Tibial nerve (tissue), 4 donors: ENCODE measurements around the gene CDC25B. TPM values are rescaled to one million over a fixed set of nuclear protein-coding genes. Genes with fewer than 3 reads are reported as not detected.
A peak's percentile ranks its signal among the peaks of the same experiment; 100 is the strongest.

Source experiments
- DNase-seq, 2 donors: peaks; one replicate each; pipeline ENCODE4 v3.0.0-alpha.2; 2019; ENCODE audit warnings: low spot score in 2 of 2
- H3K27ac ChIP-seq, 4 donors: fragments of 200-600 bp; sonication (generic) in 3 of 4; one replicate each; pipeline ENCODE4 v1.5.1; 2017 to 2019; ENCODE audit warnings: mild to moderate bottlenecking in 1 of 4
- H3K27me3 ChIP-seq, 2 donors: fragments of 200-600 bp; sonication (generic) in 1 of 2; one replicate each; pipeline versions ENCODE4 v1.5.1 to v1.6.0; 2017 to 2019
- H3K36me3 ChIP-seq, 3 donors: fragments of 200-600 bp; sonication (generic); one replicate each; pipeline ENCODE4 v1.5.1; 2018 to 2019
- H3K4me1 ChIP-seq, 4 donors: fragments of 200-600 bp; sonication (generic) in 3 of 4; one replicate each; pipeline ENCODE4 v1.5.1; 2017 to 2019
- H3K4me3 ChIP-seq, 4 donors: fragments of 200-600 bp; sonication (generic) in 3 of 4; one replicate each; pipeline ENCODE4 v1.5.1; 2017 to 2019; ENCODE audit warnings: mild to moderate bottlenecking in 1 of 4, moderate library complexity in 1 of 4
- H3K9me3 ChIP-seq, 4 donors: fragments of 200-600 bp; sonication (generic) in 3 of 4; one replicate each; pipeline ENCODE4 v1.5.1; 2017 to 2019
- EP300 ChIP-seq, 2 donors: sonication (generic); formaldehyde crosslinking; IDR thresholded peaks; one replicate each; pipeline ENCODE4 v1.6.1; 2017; ENCODE audit warnings: antibody characterized with exemption in 2 of 2, mild to moderate bottlenecking in 1 of 2
- POLR2A ChIP-seq, 2 donors: fragments of 450-650 bp; IDR thresholded peaks; one replicate each; pipeline ENCODE4 v1.6.1; 2017; ENCODE audit warnings: antibody characterized with exemption in 2 of 2, mild to moderate bottlenecking in 2 of 2, moderate library complexity in 2 of 2
- WGBS, 2 donors: methylation state at CpG; one replicate each; pipeline ENCODE4 v1.1.5; 2018; 5-methylcytosine and 5-hydroxymethylcytosine counted together
- total RNA-seq, 4 donors: library from RNA; depleted of rRNA; stranded (reverse); fragments of >200 nt; gene quantifications; one replicate each; pipeline ENCODE4 v1.1.0, GENCODE V29; 2016
- TF ChIP-seq, protein P1 (sequence below), 5 experiments: fragments of 200-600 bp in 3 of 5; fragments of 450-650 bp in 2 of 5; sonication (generic) in 3 of 5; IDR thresholded peaks; one replicate each; pipeline ENCODE4 v1.5.1; 2016 to 2019; ENCODE audit warnings: antibody characterized with exemption in 5 of 5, mild to moderate bottlenecking in 3 of 5, moderate library complexity in 2 of 5

The CDC25B gene
- total RNA-seq, 4 donors from 2014 or later, result 33.0 to 65.4 (median 43.9) TPM

DNA sequence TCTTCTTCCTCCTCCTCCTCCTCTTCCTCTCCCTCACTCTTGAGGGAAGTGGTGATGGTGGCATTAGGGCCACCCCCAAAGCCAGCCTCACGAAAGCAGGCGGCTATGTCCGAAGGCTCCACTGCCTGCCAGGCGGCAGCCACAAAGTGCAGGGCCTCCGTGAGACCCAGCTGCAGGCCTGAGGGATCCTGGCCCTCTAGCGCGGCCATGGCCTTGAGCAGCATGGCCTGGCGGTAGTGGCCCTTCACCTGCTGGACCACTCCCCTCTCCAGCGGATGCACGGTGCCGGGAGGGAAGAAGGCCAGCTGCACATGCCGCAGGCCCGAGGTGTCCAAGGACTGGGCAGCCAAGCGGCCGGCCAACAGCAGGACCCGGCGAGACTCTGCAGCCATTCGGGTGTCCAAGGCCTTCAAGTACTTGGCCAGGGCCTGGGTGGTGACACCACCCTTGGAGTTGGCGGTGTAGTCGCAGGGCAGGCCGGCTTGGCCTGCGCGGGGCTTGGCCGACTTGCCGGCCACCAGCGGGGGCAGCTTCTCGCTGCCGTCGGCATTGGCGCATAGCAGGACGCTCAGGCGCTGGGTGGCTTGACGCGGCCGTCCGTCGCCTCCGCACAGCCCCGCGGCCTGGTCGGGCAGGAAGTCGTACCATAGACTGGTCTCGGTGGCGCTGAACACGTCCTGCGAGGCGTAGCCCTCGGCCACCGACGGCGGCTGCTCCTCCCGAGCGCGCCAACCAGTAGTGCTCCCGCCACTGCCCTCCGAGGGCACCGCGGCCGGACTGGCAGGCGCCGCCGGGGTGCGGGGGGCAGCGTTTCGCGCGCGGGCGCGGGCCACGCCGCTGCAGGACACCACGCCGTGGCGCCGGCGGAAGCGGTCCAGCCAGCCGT lies 10.6 kb upstream of the CDC25B start:
- peak overlapping the region; percentile 53 to 71 (median 62) for H3K4me3 ChIP-seq
- TF ChIP-seq EP300 (IDR thresholded peaks at IDR 0.05) (no peak), POLR2A (IDR thresholded peaks at IDR 0.05) (no peak)
- TF ChIP-seq, protein P1, sequence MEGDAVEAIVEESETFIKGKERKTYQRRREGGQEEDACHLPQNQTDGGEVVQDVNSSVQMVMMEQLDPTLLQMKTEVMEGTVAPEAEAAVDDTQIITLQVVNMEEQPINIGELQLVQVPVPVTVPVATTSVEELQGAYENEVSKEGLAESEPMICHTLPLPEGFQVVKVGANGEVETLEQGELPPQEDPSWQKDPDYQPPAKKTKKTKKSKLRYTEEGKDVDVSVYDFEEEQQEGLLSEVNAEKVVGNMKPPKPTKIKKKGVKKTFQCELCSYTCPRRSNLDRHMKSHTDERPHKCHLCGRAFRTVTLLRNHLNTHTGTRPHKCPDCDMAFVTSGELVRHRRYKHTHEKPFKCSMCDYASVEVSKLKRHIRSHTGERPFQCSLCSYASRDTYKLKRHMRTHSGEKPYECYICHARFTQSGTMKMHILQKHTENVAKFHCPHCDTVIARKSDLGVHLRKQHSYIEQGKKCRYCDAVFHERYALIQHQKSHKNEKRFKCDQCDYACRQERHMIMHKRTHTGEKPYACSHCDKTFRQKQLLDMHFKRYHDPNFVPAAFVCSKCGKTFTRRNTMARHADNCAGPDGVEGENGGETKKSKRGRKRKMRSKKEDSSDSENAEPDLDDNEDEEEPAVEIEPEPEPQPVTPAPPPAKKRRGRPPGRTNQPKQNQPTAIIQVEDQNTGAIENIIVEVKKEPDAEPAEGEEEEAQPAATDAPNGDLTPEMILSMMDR (IDR thresholded peaks at IDR 0.05), result no peak
- H3K27me3 ChIP-seq, result no peaks in the 10 kb centered on the region
- H3K36me3 ChIP-seq, result peaks cover 0 to 22% (median 0%) of the 10 kb centered on the region in 3 donors
- H3K9me3 ChIP-seq, result no peaks in the 10 kb centered on the region
- H3K27ac ChIP-seq, result peak overlapping the region; percentile 68 to 87 (median 82)
- DNase-seq, result no peak
- 36 to 74% methylated on average over 10 to 11 of the region's 79 CpGs for WGBS, 2 donors
- peaks cover 0 to 72% (median 30%) of the 10 kb centered on the region in 4 donors for H3K4me1 ChIP-seq

DNA sequence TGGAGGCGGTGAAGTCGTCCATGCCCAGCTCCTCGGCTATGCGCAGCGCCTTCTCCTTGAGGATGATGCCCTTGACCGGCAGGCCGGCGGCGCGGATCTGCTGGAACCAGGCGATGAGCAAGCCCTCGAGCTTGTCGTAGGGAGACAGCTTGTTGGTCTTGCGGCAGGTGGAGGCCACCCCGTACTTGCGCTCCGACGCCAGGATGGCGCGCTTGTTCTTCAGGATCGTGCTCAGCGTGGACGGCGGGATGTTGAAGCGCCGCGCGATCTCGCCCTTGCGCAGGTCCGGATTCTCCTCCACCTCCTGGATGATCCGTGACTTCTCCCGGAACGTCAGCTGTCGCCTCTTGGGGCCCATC lies 10.0 kb upstream of the CDC25B start:
- peak in 1 of 2 donors; percentile 33 for DNase-seq

DNA sequence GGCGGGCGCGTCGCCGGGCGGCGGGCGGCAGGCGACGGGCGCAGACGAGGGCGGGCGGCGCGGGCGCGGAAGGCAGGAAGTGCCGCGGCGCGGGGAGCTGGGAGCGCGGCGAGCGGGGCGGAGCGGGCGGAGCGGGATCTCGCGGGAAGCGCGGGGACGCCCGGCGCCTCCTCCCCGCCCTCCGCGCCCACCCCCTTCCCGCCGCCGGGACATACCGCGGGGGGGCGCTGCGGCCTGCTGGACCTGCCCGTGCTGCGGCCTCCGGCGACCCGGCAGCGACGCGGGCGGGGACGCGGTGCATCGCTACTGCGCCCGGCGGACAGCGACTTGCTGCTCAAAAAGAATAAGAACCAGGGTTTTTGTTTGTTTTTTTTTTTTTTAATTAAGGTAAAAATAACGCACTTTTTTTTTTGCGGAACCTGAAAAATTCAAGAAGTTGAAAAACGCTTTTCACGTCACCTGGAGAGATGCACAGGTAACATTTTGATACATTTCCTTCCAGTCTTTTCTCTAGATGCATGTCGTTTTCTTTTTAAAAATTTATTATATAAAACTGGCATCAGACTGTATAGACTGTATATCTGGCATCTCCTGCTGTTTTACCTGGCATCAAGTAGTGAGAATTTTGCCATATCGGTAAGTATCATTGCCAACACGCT lies 9.3 kb upstream of the CDC25B start, which contains the start of gene CENPB:
Gene CENPB (minus strand): TSS at position 76 of the 659 bp plus-strand sequence. CDS start 257 bp downstream, outside the sequence.
- Histone ChIP-seq H3K27ac (peak within 1 kb of the TSS; percentile 68 to 87 (median 82)), H3K4me3 (peak within 1 kb of the TSS; percentile 53 to 71 (median 62)), H3K36me3 (peaks cover 0 to 22% (median 0%) of the 10 kb centered on the region in 3 donors), H3K9me3 (no peaks in the 10 kb centered on the region), H3K4me1 (peaks cover 0 to 59% (median 27%) of the 10 kb centered on the region in 4 donors), H3K27me3 (no peaks in the 10 kb centered on the region)
- TF ChIP-seq EP300 (IDR thresholded peaks at IDR 0.05) (peak in 1 of 2 donors; percentile 34), POLR2A (IDR thresholded peaks at IDR 0.05) (no peak)
- TF ChIP-seq, protein P1 (IDR thresholded peaks at IDR 0.05), result peak; percentile 69 to 98 (median 88)
- WGBS, 2 donors, result 3 to 6% methylated on average over 23 to 54 of the region's 70 CpGs
- peak; percentile 84 to 85 for DNase-seq

More for the DNA sequence above, 10.0 kb upstream of the CDC25B start:
- TF ChIP-seq EP300 (IDR thresholded peaks at IDR 0.05) (peak in 1 of 2 donors; percentile 13), POLR2A (IDR thresholded peaks at IDR 0.05) (no peak)
- TF ChIP-seq, protein P1 (IDR thresholded peaks at IDR 0.05), result no peak
- 1% methylated on average over 22 of the region's 35 CpGs; no CpG with 5 or more reads in 1 of the 2 donors for WGBS, 2 donors
- no peaks in the 10 kb centered on the region for H3K9me3 ChIP-seq
- peak overlapping the region; percentile 53 to 71 (median 62) for H3K4me3 ChIP-seq
- H3K36me3 ChIP-seq, result peaks cover 0 to 22% (median 0%) of the 10 kb centered on the region in 3 donors
- H3K4me1 ChIP-seq, result peaks cover 0 to 65% (median 28%) of the 10 kb centered on the region in 4 donors
- H3K27me3 ChIP-seq, result no peaks in the 10 kb centered on the region
- peak overlapping the region; percentile 68 to 87 (median 82) for H3K27ac ChIP-seq

DNA sequence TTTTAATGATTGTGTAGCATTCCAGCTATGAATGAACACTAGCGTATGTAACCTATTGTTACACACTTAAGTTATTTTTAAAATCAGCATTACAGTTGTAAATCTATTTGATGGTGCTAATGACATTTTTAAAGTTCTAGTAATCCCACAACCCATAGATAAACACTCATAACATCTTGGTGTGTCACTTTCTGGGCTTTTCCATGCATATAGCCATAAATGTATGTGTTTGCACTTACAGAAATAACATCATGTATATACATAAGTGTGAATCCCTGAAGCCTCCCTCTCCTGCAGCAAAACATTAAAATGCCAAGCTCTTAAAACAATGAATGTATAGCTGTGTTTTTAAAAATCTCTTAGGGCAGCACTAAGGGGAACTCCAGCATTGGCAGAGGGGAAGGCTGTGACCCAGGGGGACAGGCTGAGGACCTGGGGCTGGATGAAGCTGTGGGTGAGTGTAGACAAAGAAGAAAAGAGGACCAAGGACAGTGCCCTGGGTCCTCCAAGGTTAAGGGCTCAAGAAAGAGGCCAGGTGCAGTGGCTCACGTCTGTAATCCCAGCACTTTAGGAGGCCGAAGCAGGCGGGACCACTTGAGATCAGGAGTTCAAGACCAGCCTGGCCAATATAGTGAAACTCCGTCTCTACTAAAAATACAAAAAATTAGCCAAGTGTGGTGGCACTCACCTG lies 8.6 kb upstream of the CDC25B start:
- TF ChIP-seq EP300 (IDR thresholded peaks at IDR 0.05) (no peak), POLR2A (IDR thresholded peaks at IDR 0.05) (no peak)
- TF ChIP-seq, protein P1 (IDR thresholded peaks at IDR 0.05), result no peak
- 62 to 70% methylated on average over 5 of the region's 5 CpGs for WGBS, 2 donors
- Histone ChIP-seq H3K27me3 (no peaks in the 10 kb centered on the region), H3K27ac (peak overlapping the region in 3 of 4 donors; percentile 59 to 68 (median 63)), H3K4me1 (peaks cover 0 to 55% (median 27%) of the 10 kb centered on the region in 4 donors), H3K9me3 (no peaks in the 10 kb centered on the region), H3K4me3 (peak overlapping the region in 2 of 4 donors; percentile 32 to 71), H3K36me3 (peaks cover 0 to 21% (median 0%) of the 10 kb centered on the region in 3 donors)
- DNase-seq, result no peak
